HG02623 (cell line): ENCODE measurements around the gene IQCC.

Source experiments
- ATAC-seq: cut with Tn5 transposase; IDR thresholded peaks from one replicate; pipeline ENCODE4 v1.9.1; 2021; ENCODE audit warnings: moderate library complexity; ENCODE audit not compliant: unreplicated experiment

Gene IQCC

GRCh38 chr1:32221980-32222755 is 16.7 kb downstream of the IQCC start, which contains the start of the genes EIF3I and TMEM234:
TSS of gene EIF3I (plus strand) at chr1:32222407. CDS start at chr1:32222442, 35 bp downstream.
TSS of gene TMEM234 (minus strand) at chr1:32222353. CDS start at chr1:32222322, 31 bp downstream.
- ATAC-seq, result peak; percentile 95

- no peak for ATAC-seq
Measured at GRCh38 chr1:32223683-32224082, 18.2 kb downstream of the IQCC start.

GRCh38 chr1:32224285-32224684 is 18.8 kb downstream of the IQCC start:
- no peak for ATAC-seq

GRCh38 chr1:32228771-32229170 is 23.3 kb downstream of the IQCC start:
- ATAC-seq, result no peak

GRCh38 chr1:32231843-32232432 is 26.5 kb downstream of the IQCC start:
- ATAC-seq, result no peak

- ATAC-seq, result no peak
Measured at GRCh38 chr1:32232558-32233304, 27.3 kb downstream of the IQCC start.

GRCh38 chr1:32234792-32235191 is 29.3 kb downstream of the IQCC start:
- ATAC-seq, result no peak

- no peak for ATAC-seq
Measured at GRCh38 chr1:32239337-32239736, 33.9 kb downstream of the IQCC start.

- no peak for ATAC-seq
Measured at GRCh38 chr1:32239790-32240139, 34.3 kb downstream of the IQCC start.

GRCh38 chr1:32240140-32240951 is 34.9 kb downstream of the IQCC start:
- no peak for ATAC-seq

GRCh38 chr1:32241001-32241763 is 35.7 kb downstream of the IQCC start:
- no peak for ATAC-seq

GRCh38 chr1:32242341-32242851 is 36.9 kb downstream of the IQCC start:
- no peak for ATAC-seq

- ATAC-seq, result no peak
Measured at GRCh38 chr1:32246888-32247273, 41.4 kb downstream of the IQCC start, which contains the start of gene FAM167B. TSS of gene FAM167B (plus strand) at chr1:32247222. CDS start at chr1:32247422, 200 bp downstream.

- no peak for ATAC-seq
Measured at GRCh38 chr1:32247452-32247851, 42.0 kb downstream of the IQCC start.

GRCh38 chr1:32247983-32248889 is 42.8 kb downstream of the IQCC start:
- no peak for ATAC-seq

- peak; percentile 53 for ATAC-seq
Measured at GRCh38 chr1:32249831-32250525, 44.5 kb downstream of the IQCC start.

GRCh38 chr1:32250893-32251716 is 45.6 kb downstream of the IQCC start, which contains the start of gene LCK:
TSS of gene LCK (plus strand) at chr1:32251265. CDS start at chr1:32274330, 23,065 bp downstream.
- ATAC-seq, result no peak
